ENCODE results near the gene KLHL2.

GRCh38 chr4:165360041-165360695 lies 152.8 kb downstream of the KLHL2 start:
- TF ChIP-seq POLR2A (IDR thresholded peaks at IDR 0.05) = no peak
- TF ChIP-seq, protein P1, sequence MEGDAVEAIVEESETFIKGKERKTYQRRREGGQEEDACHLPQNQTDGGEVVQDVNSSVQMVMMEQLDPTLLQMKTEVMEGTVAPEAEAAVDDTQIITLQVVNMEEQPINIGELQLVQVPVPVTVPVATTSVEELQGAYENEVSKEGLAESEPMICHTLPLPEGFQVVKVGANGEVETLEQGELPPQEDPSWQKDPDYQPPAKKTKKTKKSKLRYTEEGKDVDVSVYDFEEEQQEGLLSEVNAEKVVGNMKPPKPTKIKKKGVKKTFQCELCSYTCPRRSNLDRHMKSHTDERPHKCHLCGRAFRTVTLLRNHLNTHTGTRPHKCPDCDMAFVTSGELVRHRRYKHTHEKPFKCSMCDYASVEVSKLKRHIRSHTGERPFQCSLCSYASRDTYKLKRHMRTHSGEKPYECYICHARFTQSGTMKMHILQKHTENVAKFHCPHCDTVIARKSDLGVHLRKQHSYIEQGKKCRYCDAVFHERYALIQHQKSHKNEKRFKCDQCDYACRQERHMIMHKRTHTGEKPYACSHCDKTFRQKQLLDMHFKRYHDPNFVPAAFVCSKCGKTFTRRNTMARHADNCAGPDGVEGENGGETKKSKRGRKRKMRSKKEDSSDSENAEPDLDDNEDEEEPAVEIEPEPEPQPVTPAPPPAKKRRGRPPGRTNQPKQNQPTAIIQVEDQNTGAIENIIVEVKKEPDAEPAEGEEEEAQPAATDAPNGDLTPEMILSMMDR (IDR thresholded peaks at IDR 0.05) = no peak

All from tibial nerve (tissue), 3 donors.